Measurements from ENCODE around the gene BCKDK.

Gene BCKDK

GRCh38 chr16:31078597-31079341 lies 29.4 kb upstream of the BCKDK start:
- peak; percentile 83 for DNase-seq (ENCODE audit: low read depth)
- TF ChIP-seq, protein P1, sequence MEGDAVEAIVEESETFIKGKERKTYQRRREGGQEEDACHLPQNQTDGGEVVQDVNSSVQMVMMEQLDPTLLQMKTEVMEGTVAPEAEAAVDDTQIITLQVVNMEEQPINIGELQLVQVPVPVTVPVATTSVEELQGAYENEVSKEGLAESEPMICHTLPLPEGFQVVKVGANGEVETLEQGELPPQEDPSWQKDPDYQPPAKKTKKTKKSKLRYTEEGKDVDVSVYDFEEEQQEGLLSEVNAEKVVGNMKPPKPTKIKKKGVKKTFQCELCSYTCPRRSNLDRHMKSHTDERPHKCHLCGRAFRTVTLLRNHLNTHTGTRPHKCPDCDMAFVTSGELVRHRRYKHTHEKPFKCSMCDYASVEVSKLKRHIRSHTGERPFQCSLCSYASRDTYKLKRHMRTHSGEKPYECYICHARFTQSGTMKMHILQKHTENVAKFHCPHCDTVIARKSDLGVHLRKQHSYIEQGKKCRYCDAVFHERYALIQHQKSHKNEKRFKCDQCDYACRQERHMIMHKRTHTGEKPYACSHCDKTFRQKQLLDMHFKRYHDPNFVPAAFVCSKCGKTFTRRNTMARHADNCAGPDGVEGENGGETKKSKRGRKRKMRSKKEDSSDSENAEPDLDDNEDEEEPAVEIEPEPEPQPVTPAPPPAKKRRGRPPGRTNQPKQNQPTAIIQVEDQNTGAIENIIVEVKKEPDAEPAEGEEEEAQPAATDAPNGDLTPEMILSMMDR (IDR thresholded peaks at IDR 0.05; ENCODE audit: low read depth, low read length), result no peak
- TF ChIP-seq, protein P2, sequence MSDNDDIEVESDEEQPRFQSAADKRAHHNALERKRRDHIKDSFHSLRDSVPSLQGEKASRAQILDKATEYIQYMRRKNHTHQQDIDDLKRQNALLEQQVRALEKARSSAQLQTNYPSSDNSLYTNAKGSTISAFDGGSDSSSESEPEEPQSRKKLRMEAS (IDR thresholded peaks at IDR 0.05; ENCODE audit: low read depth, low read length), result 0 out of 2 replicates have a peak, but pooled peaks have one; percentile 13
- H3K4me3 ChIP-seq (ENCODE audit: low read depth, low read length), result peak overlapping the region; percentile 56

- peak overlapping the region; percentile 56 for H3K4me3 ChIP-seq (ENCODE audit: low read depth, low read length)
- DNase-seq (ENCODE audit: low read depth), result peak; percentile 95
- TF ChIP-seq, protein P2 (IDR thresholded peaks at IDR 0.05; ENCODE audit: low read depth, low read length), result peak; percentile 93
- TF ChIP-seq POLR2A (IDR thresholded peaks at IDR 0.05; ENCODE audit: extremely low read depth, insufficient read length) (peak; percentile 36), MYC (IDR thresholded peaks at IDR 0.05; ENCODE audit: low read depth, low read length) (peak; percentile 96)
- TF ChIP-seq, protein P1 (IDR thresholded peaks at IDR 0.05; ENCODE audit: low read depth, low read length), result peak; percentile 10
Observed at GRCh38 chr16:31079342-31079944, 28.7 kb upstream of the BCKDK start.

DNA sequence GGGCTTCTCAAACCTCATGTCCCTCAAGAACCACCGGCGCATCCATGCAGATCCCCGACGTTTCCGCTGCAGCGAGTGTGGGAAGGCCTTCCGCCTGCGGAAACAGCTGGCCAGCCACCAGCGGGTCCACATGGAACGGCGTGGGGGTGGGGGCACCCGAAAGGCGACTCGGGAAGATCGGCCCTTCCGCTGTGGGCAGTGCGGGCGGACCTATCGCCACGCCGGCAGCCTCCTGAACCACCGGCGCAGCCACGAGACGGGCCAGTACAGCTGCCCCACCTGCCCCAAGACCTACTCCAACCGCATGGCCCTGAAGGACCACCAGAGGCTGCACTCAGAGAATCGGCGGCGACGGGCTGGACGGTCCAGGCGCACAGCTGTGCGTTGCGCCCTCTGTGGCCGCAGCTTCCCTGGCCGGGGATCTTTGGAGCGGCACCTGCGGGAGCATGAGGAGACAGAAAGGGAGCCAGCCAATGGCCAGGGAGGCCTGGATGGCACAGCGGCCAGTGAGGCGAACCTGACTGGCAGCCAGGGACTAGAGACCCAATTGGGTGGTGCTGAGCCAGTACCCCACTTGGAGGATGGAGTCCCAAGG lies 28.1 kb upstream of the BCKDK start:
- TF ChIP-seq, protein P2 (IDR thresholded peaks at IDR 0.05; ENCODE audit: low read depth, low read length), result no peak
- no peak for TF ChIP-seq MYC (IDR thresholded peaks at IDR 0.05; ENCODE audit: low read depth, low read length)
- no peak for TF ChIP-seq POLR2A (IDR thresholded peaks at IDR 0.05; ENCODE audit: extremely low read depth, insufficient read length)
- no peak for DNase-seq (ENCODE audit: low read depth)

GRCh38 chr16:31080756-31081419 lies 27.3 kb upstream of the BCKDK start:
- H3K4me3 ChIP-seq (ENCODE audit: low read depth, low read length), result peak overlapping the region; percentile 56
- peak; percentile 59 for DNase-seq (ENCODE audit: low read depth)
- no peak for TF ChIP-seq MYC (IDR thresholded peaks at IDR 0.05; ENCODE audit: low read depth, low read length)
- TF ChIP-seq, protein P2 (IDR thresholded peaks at IDR 0.05; ENCODE audit: low read depth, low read length), result no peak
- TF ChIP-seq, protein P1 (IDR thresholded peaks at IDR 0.05; ENCODE audit: low read depth, low read length), result no peak
- no peak for TF ChIP-seq POLR2A (IDR thresholded peaks at IDR 0.05; ENCODE audit: extremely low read depth, insufficient read length)

More for the DNA sequence above, 28.1 kb upstream of the BCKDK start:
- peak overlapping the region; percentile 56 for H3K4me3 ChIP-seq (ENCODE audit: low read depth, low read length)

DNA sequence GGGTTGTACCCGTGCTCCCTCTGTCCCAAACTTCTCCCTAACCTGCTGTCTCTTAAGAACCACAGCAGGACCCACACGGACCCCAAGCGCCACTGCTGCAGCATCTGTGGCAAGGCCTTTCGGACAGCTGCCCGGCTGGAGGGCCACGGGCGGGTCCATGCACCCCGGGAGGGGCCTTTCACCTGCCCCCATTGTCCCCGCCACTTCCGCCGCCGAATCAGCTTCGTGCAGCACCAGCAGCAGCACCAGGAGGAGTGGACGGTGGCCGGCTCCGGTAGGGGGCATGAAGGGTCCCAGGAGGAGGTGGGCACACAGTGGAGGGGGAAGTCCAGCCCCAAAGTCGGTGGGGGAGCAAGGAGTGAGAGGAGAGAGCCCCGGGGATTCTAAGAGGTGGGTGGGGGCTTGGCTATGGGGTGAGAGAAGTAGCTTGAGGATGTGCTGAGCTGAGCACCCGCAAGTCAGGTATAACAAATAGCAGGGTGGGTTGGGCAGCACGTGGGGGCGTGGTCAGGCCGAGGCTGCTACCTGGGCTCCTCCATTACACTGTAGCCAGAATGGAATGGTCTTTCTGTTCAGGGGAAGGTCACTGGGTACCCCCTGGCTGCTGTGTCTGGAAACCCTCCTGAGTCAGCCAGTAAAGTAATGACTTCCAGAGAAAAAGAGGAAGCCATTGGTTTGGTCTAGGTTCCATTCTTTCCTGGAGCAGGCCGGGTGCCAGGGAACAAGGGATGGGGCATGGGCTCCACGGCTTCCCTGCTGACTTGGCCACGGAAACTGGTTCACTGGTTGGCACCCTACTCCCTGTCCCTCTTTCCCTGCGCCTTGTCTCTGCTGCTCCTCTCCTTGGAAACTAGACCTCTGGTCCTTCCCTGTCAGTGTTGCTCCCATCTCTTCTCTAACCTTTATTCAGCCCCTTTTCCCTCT lies 26.5 kb upstream of the BCKDK start:
- TF ChIP-seq POLR2A (IDR thresholded peaks at IDR 0.05; ENCODE audit: extremely low read depth, insufficient read length), result no peak
- TF ChIP-seq MYC (IDR thresholded peaks at IDR 0.05; ENCODE audit: low read depth, low read length), result no peak
- TF ChIP-seq, protein P2 (IDR thresholded peaks at IDR 0.05; ENCODE audit: low read depth, low read length), result no peak
- TF ChIP-seq, protein P1 (IDR thresholded peaks at IDR 0.05; ENCODE audit: low read depth, low read length), result no peak
- no peak overlapping the region for H3K4me3 ChIP-seq (ENCODE audit: low read depth, low read length)
- DNase-seq (ENCODE audit: low read depth), result peak; percentile 41
